Natural killer cell (primary cell): ENCODE measurements around the gene ANKRD52. TPM values are rescaled to one million over a fixed set of nuclear protein-coding genes. Genes with fewer than 3 reads are reported as not detected.
A peak's percentile ranks its signal among the peaks of the same experiment; 100 is the strongest.

Source experiments
- ATAC-seq, 3 donors: fragments of 150-1000 bp in 2 of 3; fragments of 200-7000 bp in 1 of 3; cut with Tn5 transposase; 1 replicate in 1 of 3; 2 replicates in 2 of 3; pipeline ENCODE4 v1.10.0; 2021; ENCODE audit warnings: mild to moderate bottlenecking in 2 of 3, moderate library complexity in 2 of 3
- DNase-seq, 2 donors: peaks; one replicate each; pipeline versions ENCODE4 v3.0.0 to v3.0.0-alpha.2; 2013 to 2021; ENCODE audit warnings: mixed read lengths in 1 of 2
- H3K27ac ChIP-seq: one replicate; pipeline ENCODE4 v1.5.1; 2013; ENCODE audit warnings: mild to moderate bottlenecking, low read length
- H3K27me3 ChIP-seq: one replicate; pipeline ENCODE4 v1.6.1; 2013; ENCODE audit warnings: low read length; ENCODE audit not compliant: control insufficient read depth, insufficient read depth
- H3K36me3 ChIP-seq: one replicate; pipeline ENCODE4 v1.6.1; 2013; ENCODE audit warnings: low read length; ENCODE audit not compliant: control insufficient read depth, insufficient read depth
- H3K4me1 ChIP-seq: one replicate; pipeline ENCODE4 v1.6.1; 2013; ENCODE audit warnings: low read length; ENCODE audit not compliant: control insufficient read depth, insufficient read depth
- H3K4me3 ChIP-seq: one replicate; pipeline ENCODE4 v1.5.1; 2013; ENCODE audit warnings: low read length
- H3K9me3 ChIP-seq: one replicate; pipeline ENCODE4 v1.6.1; 2013; ENCODE audit warnings: low read length; ENCODE audit not compliant: control insufficient read depth, insufficient read depth
- H3K27ac Mint-ChIP-seq, 2 donors: one replicate each; pipeline ENCODE4 v1.8.0; 2022; ENCODE audit warnings: mild to moderate bottlenecking in 2 of 2, mixed read lengths in 2 of 2, moderate library complexity in 1 of 2
- H3K27me3 Mint-ChIP-seq, 2 donors: one replicate each; pipeline ENCODE4 v1.8.0; 2022; ENCODE audit warnings: low read depth in 2 of 2, mixed read lengths in 2 of 2
- H3K36me3 Mint-ChIP-seq: one replicate; pipeline ENCODE4 v1.8.0; 2022; ENCODE audit warnings: mixed read lengths
- H3K4me1 Mint-ChIP-seq, 2 donors: one replicate each; pipeline ENCODE4 v1.8.0; 2022; ENCODE audit warnings: mixed read lengths in 2 of 2
- H3K4me3 Mint-ChIP-seq: one replicate; pipeline ENCODE4 v1.8.0; 2022; ENCODE audit warnings: mild to moderate bottlenecking, moderate library complexity, mixed read lengths
- H3K9me3 Mint-ChIP-seq, 2 donors: one replicate each; pipeline ENCODE4 v1.8.0; 2022; ENCODE audit warnings: mixed read lengths in 2 of 2
- WGBS: methylation state at CpG from one replicate; pipeline ENCODE4 v1.1.7; 2013; ENCODE audit warnings: missing lambda C conversion rate; ENCODE audit not compliant: insufficient coverage; 5-methylcytosine and 5-hydroxymethylcytosine counted together
- intact Hi-C: fragments of 100-400 bp; cut with micrococcal nuclease; formaldehyde crosslinking; loops from one replicate; pipeline ENCODE4 v1.14.2; 2022
- total RNA-seq, 4 donors: library from RNA; stranded (reverse); fragments of 120-200 nt in 1 of 4; gene quantifications; one replicate each; pipeline versions ENCODE4 v1.2.3 to v1.2.4, GENCODE V29; 2013 to 2022
- TF ChIP-seq, protein P1 (sequence below): fragments of 200-600 bp; IDR thresholded peaks from one replicate; pipeline ENCODE4 v1.8.0; 2022; ENCODE audit warnings: antibody characterized with exemption

ANKRD52 gene
- total RNA-seq, 3 donors from 2014 or later (not counting 1 experiment from before 2014, with no cell fraction given): 34.1 to 52.2 (median 51.4) TPM

DNA sequence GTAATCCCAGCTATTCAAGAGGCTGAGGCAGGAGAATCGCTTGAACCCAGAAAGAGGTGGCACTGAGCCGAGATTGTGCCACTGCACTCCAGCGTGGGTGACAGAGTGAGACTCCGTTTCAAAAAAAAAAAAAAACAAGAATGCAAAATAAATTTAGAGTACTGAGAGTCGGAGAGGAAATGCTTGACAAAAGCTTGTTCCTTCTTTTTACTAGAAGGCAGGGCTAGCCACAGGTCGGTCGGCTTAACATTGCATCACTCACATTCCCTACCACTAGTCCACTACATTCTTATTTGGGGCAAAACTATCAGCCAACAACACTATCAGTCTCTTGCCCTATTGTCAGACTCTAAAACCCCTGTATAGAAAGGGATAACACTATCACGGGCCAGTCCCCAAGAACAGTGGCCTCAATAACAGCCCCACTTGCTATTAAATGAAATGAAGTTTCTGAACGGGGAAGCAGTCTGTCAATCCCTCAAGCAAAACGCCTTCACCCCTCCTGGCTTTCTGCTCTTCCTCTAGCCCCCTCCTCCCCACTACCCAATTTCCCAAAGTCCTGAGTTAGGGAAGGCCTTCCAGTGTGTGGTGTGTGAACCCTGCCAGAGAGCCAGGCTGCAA is 37.5 kb downstream of the ANKRD52 start:
- Mint-ChIP-seq H3K27me3 (no peaks in the 10 kb centered on the region), H3K4me1 (peaks cover 42 to 49% of the 10 kb centered on the region in 2 donors), H3K36me3 (no peaks in the 10 kb centered on the region), H3K27ac (peak overlapping the region; percentile 100), H3K4me3 (peak overlapping the region; percentile 98), H3K9me3 (no peaks in the 10 kb centered on the region)
- DNase-seq (peak in 1 of 2 donors; percentile 26), ATAC-seq (no peak)
- 10% methylated on average over 10 of the region's 10 CpGs for WGBS
- TF ChIP-seq, protein P1, sequence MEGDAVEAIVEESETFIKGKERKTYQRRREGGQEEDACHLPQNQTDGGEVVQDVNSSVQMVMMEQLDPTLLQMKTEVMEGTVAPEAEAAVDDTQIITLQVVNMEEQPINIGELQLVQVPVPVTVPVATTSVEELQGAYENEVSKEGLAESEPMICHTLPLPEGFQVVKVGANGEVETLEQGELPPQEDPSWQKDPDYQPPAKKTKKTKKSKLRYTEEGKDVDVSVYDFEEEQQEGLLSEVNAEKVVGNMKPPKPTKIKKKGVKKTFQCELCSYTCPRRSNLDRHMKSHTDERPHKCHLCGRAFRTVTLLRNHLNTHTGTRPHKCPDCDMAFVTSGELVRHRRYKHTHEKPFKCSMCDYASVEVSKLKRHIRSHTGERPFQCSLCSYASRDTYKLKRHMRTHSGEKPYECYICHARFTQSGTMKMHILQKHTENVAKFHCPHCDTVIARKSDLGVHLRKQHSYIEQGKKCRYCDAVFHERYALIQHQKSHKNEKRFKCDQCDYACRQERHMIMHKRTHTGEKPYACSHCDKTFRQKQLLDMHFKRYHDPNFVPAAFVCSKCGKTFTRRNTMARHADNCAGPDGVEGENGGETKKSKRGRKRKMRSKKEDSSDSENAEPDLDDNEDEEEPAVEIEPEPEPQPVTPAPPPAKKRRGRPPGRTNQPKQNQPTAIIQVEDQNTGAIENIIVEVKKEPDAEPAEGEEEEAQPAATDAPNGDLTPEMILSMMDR: no peak
- peaks cover 47% of the 10 kb centered on the region for H3K4me1 ChIP-seq
- H3K27me3 ChIP-seq: no peaks in the 10 kb centered on the region
- H3K4me3 ChIP-seq: peak overlapping the region; percentile 100
- peaks cover 3% of the 10 kb centered on the region for H3K36me3 ChIP-seq
- H3K27ac ChIP-seq: peak overlapping the region; percentile 98
- H3K9me3 ChIP-seq: no peaks in the 10 kb centered on the region
- intact Hi-C loops: loop anchor here (5.0 to 10.0 kb wide), 3 partner anchors 37 to 248 kb away; partner anchors contain the start of genes ANKRD52, RAB5B and RPS26

DNA sequence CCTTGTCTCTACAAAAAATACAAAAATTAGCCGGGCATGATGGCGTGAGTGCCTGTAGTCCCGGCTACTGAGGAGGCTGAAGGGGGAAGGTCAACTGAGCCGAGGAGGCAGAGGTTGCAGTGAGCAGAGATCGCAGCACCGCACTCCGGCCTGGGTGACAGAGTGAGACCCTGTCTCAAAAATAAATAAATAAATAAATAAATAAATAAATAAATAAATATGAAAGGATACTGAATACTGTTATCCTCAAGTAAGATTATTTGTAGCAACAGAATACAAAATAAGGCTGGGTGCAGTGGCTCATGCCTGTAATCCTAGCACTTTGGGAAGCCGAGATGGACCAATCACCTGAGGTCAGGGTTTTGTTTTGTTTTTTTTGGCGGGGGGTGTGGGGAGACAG is 38.3 kb downstream of the ANKRD52 start:
- no peaks in the 10 kb centered on the region for H3K9me3 ChIP-seq
- no peaks in the 10 kb centered on the region for H3K27me3 Mint-ChIP-seq
- H3K27me3 ChIP-seq: no peaks in the 10 kb centered on the region
- no peak overlapping the region for H3K27ac ChIP-seq
- H3K27ac Mint-ChIP-seq: no peak overlapping the region
- ATAC-seq (no peak), DNase-seq (no peak)
- peaks cover 44% of the 10 kb centered on the region for H3K4me1 ChIP-seq
- TF ChIP-seq, protein P1: no peak
- peaks cover 3% of the 10 kb centered on the region for H3K36me3 Mint-ChIP-seq
- H3K4me3 ChIP-seq: no peak overlapping the region
- peaks cover 34 to 40% of the 10 kb centered on the region in 2 donors for H3K4me1 Mint-ChIP-seq
- no peaks in the 10 kb centered on the region for H3K9me3 Mint-ChIP-seq
- H3K36me3 ChIP-seq: peaks cover 8% of the 10 kb centered on the region
- intact Hi-C loops: loop anchor here (5.0 to 10.0 kb wide), 3 partner anchors 37 to 248 kb away; partner anchors contain the start of genes ANKRD52, RAB5B and RPS26
- peak overlapping the region; percentile 28 for H3K4me3 Mint-ChIP-seq
- WGBS: 96% methylated on average over 6 of the region's 9 CpGs

GRCh38 chr12:56216461-56216860 is 41.7 kb downstream of the ANKRD52 start:
- H3K27ac Mint-ChIP-seq: peak overlapping the region in 1 of 2 donors; percentile 31
- peaks cover 10% of the 10 kb centered on the region in 2 donors for H3K4me1 Mint-ChIP-seq

More at GRCh38 chr12:56216461-56216860, 41.7 kb downstream of the ANKRD52 start:
- Histone ChIP-seq H3K36me3 (peaks cover 39% of the 10 kb centered on the region), H3K4me3 (no peak overlapping the region), H3K4me1 (peaks cover 16% of the 10 kb centered on the region), H3K27ac (no peak overlapping the region), H3K27me3 (no peaks in the 10 kb centered on the region), H3K9me3 (no peaks in the 10 kb centered on the region)
- ATAC-seq (no peak), DNase-seq (no peak)
- WGBS: 98% methylated on average over 3 of the region's 3 CpGs
- TF ChIP-seq, protein P1: no peak
- H3K36me3 Mint-ChIP-seq: peaks cover 7% of the 10 kb centered on the region
- no peaks in the 10 kb centered on the region for H3K27me3 Mint-ChIP-seq
- intact Hi-C loops: no loop called here
- no peak overlapping the region for H3K4me3 Mint-ChIP-seq
- no peaks in the 10 kb centered on the region for H3K9me3 Mint-ChIP-seq
